Endothelial cell of umbilical vein (primary cell): ENCODE data around the gene PSORS1C1. TPM values are rescaled to one million over a fixed set of nuclear protein-coding genes. Genes with fewer than 3 reads are reported as not detected.

Experiments used
- BruUV-seq: library from RNA; stranded (reverse); fragments of 400-500 nt; replicated peaks from 2 replicates; lab custom pipeline; 2021; lab: Mats Ljungman, UMichigan
- CTCF ChIA-PET: fragments of 300-600, 350-600 bp; sonication (Branson Sonifier 250); formaldehyde crosslinking; loops from one replicate; lab custom pipeline; 2021; ENCODE audit warnings: antibody characterized with exemption, inconsistent platforms; lab: Charles Lee
- POLR2A ChIA-PET: fragments of 300-600, 350-600 bp; sonication (Branson Sonifier 250); formaldehyde crosslinking; loops from one replicate; lab custom pipeline; 2021; ENCODE audit warnings: antibody characterized with exemption, inconsistent platforms; lab: Charles Lee
- DNase-seq: peaks from one replicate; pipeline ENCODE4 v3.0.0-alpha.2; 2011; ENCODE audit warnings: low read depth, low spot score
- FAIRE-seq: peaks from 2 replicates; lab custom pipeline; 2011; peaks lifted over from hg19 to GRCh38; lab: Jason Lieb, UNC
- H2AFZ ChIP-seq: 2 replicates; pipeline ENCODE4 v1.6.0; 2012; ENCODE audit warnings: low read depth, low read length, control low read depth, inconsistent platforms
- H3K27ac ChIP-seq: 2 replicates; pipeline ENCODE4 v1.5.1; 2011; ENCODE audit warnings: low read depth, mild to moderate bottlenecking, control low read depth, low read length, moderate library complexity; ENCODE audit not compliant: insufficient read depth
- H3K27me3 ChIP-seq, 2 experiments: 2 replicates each; pipeline versions ENCODE4 v1.6.0 to v1.6.1; 2011; ENCODE audit warnings: low read length in 2 of 2, mixed read lengths in 1 of 2; ENCODE audit not compliant: control insufficient read depth in 2 of 2, insufficient read depth in 2 of 2
- H3K36me3 ChIP-seq, 2 experiments: 2 replicates in 1 of 2; 3 replicates in 1 of 2; pipeline ENCODE4 v1.5.1; 2011; ENCODE audit warnings: low read length in 2 of 2, mild to moderate bottlenecking in 1 of 2, moderate library complexity in 1 of 2; ENCODE audit not compliant: control insufficient read depth in 2 of 2, insufficient read depth in 2 of 2; ENCODE audit errors: extremely low read depth in 1 of 2
- H3K4me1 ChIP-seq: 3 replicates; pipeline ENCODE4 v1.5.1; 2011; ENCODE audit warnings: mild to moderate bottlenecking, low read length; ENCODE audit not compliant: control insufficient read depth, insufficient read depth; ENCODE audit errors: extremely low read depth
- H3K4me2 ChIP-seq: 2 replicates; pipeline ENCODE4 v1.6.1; 2011; ENCODE audit warnings: low read length, control low read depth, mixed read lengths; ENCODE audit not compliant: insufficient read depth
- H3K4me3 ChIP-seq, 3 experiments: fragments of 200-600 bp in 1 of 3; sonication (generic), shearing (Covaris generic) in 1 of 3; replicated peaks in 1 of 3; 2 replicates each; pipeline ENCODE4 v1.5.1; 2011 to 2016; ENCODE audit warnings: control low read depth in 3 of 3, low read length in 3 of 3, mild to moderate bottlenecking in 2 of 3, inconsistent platforms in 1 of 3, low read depth in 1 of 3, moderate library complexity in 1 of 3; ENCODE audit not compliant: insufficient read depth in 1 of 3
- H3K79me2 ChIP-seq: 2 replicates; pipeline ENCODE4 v1.6.0; 2012; ENCODE audit warnings: low read length, inconsistent platforms; ENCODE audit not compliant: control insufficient read depth, insufficient read depth
- H3K9ac ChIP-seq: replicated peaks from 2 replicates; pipeline ENCODE3; 2011; ENCODE audit warnings: low read length, control low read depth; ENCODE audit not compliant: insufficient read depth; ENCODE audit errors: extremely low read depth
- H3K9me1 ChIP-seq: replicated peaks from 3 replicates; pipeline ENCODE4 v1.6.0; 2011; ENCODE audit warnings: mild to moderate bottlenecking, low read length; ENCODE audit not compliant: control insufficient read depth, insufficient read depth; ENCODE audit errors: extremely low read depth
- H3K9me3 ChIP-seq: replicated peaks from 2 replicates; pipeline ENCODE4 v1.5.1; 2012; ENCODE audit warnings: low read length, inconsistent platforms; ENCODE audit not compliant: control insufficient read depth, insufficient read depth
- H4K20me1 ChIP-seq: replicated peaks from 2 replicates; pipeline ENCODE3; 2011; ENCODE audit warnings: mild to moderate bottlenecking, low read length; ENCODE audit not compliant: control insufficient read depth, insufficient read depth; ENCODE audit errors: extremely low read depth
- CTCF ChIP-seq, 2 donors: IDR thresholded peaks; 1 replicate in 1 of 2; 2 replicates in 1 of 2; pipeline ENCODE4 v1.5.1; 2011; ENCODE audit warnings: low read length in 2 of 2, mild to moderate bottlenecking in 2 of 2, moderate library complexity in 2 of 2, control low read depth in 1 of 2, inconsistent platforms in 1 of 2, low read depth in 1 of 2; ENCODE audit not compliant: insufficient read depth in 1 of 2; ENCODE audit errors: extremely low read depth in 1 of 2
- EZH2 ChIP-seq: IDR thresholded peaks from 2 replicates; pipeline ENCODE4 v1.6.1; 2012; ENCODE audit warnings: borderline replicate concordance, low read depth, mild to moderate bottlenecking, moderate library complexity, low read length, inconsistent platforms; ENCODE audit not compliant: severe bottlenecking
- FOS ChIP-seq: IDR thresholded peaks from 2 replicates; pipeline ENCODE4 v1.6.1; 2011; ENCODE audit warnings: mild to moderate bottlenecking, low read length, moderate library complexity, borderline replicate concordance; ENCODE audit not compliant: insufficient read depth
- GATA2 ChIP-seq: IDR thresholded peaks from 2 replicates; pipeline ENCODE4 v1.7.0; 2011; ENCODE audit warnings: low read depth, mild to moderate bottlenecking, moderate library complexity, mixed read lengths, low read length; ENCODE audit not compliant: insufficient read length, insufficient read depth
- JUN ChIP-seq: IDR thresholded peaks from 2 replicates; pipeline ENCODE4 v1.6.1; 2011; ENCODE audit warnings: borderline replicate concordance, low read depth; ENCODE audit not compliant: insufficient read length, insufficient read depth
- MAX ChIP-seq: IDR thresholded peaks from 2 replicates; pipeline ENCODE4 v1.6.1; 2011; ENCODE audit not compliant: insufficient read depth, insufficient read length
- MYC ChIP-seq: IDR thresholded peaks from one replicate; pipeline ENCODE4 v1.6.1; 2011; ENCODE audit warnings: mild to moderate bottlenecking, low read depth, low read length
- POLR2A ChIP-seq: IDR thresholded peaks from 2 replicates; pipeline ENCODE4 v1.6.1; 2012; ENCODE audit warnings: low read depth, mild to moderate bottlenecking, control low read depth, low read length
- POLR2AphosphoS5 ChIP-seq: IDR thresholded peaks from 2 replicates; pipeline ENCODE4 v1.6.1; 2012; ENCODE audit warnings: low read depth, mild to moderate bottlenecking, control low read depth, low read length, moderate library complexity; ENCODE audit not compliant: insufficient read depth
- dilution Hi-C: fragments of 300-500 bp; cut with MboI; formaldehyde crosslinking; loops from one replicate; pipeline ENCODE4 v1.15.0; 2019; ENCODE audit warnings: low sequenced_read_pairs; ENCODE audit not compliant: extremely low pct_ligation_motif_present
- intact Hi-C: fragments of 100-400 bp; cut with micrococcal nuclease; formaldehyde crosslinking; loops from one replicate; pipeline ENCODE4 v1.10.0; 2022
- polyA plus RNA-seq, 4 experiments: library from polyadenylated mRNA; depleted of rRNA in 3 of 4; stranded (reverse) in 3 of 4; unstranded in 1 of 4; fragments of >200 nt; gene quantifications; 2 replicates each; pipeline versions ENCODE4 v1.2.1 to v1.2.3, GENCODE V29; 2011 to 2012; ENCODE audit warnings: missing spikeins in 1 of 4
- total RNA-seq: library from RNA; stranded (reverse); gene quantifications from 2 replicates; pipeline ENCODE4 v1.2.3, GENCODE V29; 2021

The PSORS1C1 gene
- total and polyA plus RNA-seq, 2 donors (not counting 3 experiments of a cell fraction or from before 2014, with no cell fraction given), result 1.1 to 13.2 TPM

- no peaks in the 10 kb centered on the region for H3K79me2 ChIP-seq
- CTCF ChIA-PET, result interaction anchor here (0.7 kb wide), 1 partner anchor 394 kb away, joined by 3 read pairs; no protein-coding TSS in a partner anchor
- DNase-seq (no peak), FAIRE-seq (no peak)
- H3K9me1 ChIP-seq, result no peaks in the 10 kb centered on the region
- H3K9me3 ChIP-seq, result no peaks in the 10 kb centered on the region
- POLR2A ChIA-PET, result no interaction called here
- no TSS peak for BruUV-seq
- H3K27me3 ChIP-seq, result no peaks in the 10 kb centered on the region
- no peaks in the 10 kb centered on the region for H3K36me3 ChIP-seq
- H3K4me3 ChIP-seq, result no peak overlapping the region
- TF ChIP-seq MYC, result no peak
- no peak for TF ChIP-seq POLR2A
- no peak for TF ChIP-seq GATA2
- TF ChIP-seq CTCF (IDR thresholded peaks at IDR 0.05; ENCODE audit: extremely low read depth in 1 of 2, insufficient read depth in 1 of 2, low read depth in 1 of 2, low read length in 2 of 2), result no peak
- no peak for TF ChIP-seq EZH2
- TF ChIP-seq POLR2AphosphoS5, result no peak
- TF ChIP-seq JUN, result no peak
- TF ChIP-seq FOS, result no peak
- TF ChIP-seq MAX, result no peak
- intact Hi-C loops, result no loop called here
- no peak overlapping the region for H3K4me2 ChIP-seq
- H3K4me1 ChIP-seq, result peaks cover 10% of the 10 kb centered on the region
- no peaks in the 10 kb centered on the region for H4K20me1 ChIP-seq
- no peak overlapping the region for H2AFZ ChIP-seq
- H3K9ac ChIP-seq, result no peak overlapping the region
- no peak overlapping the region for H3K27ac ChIP-seq
- dilution Hi-C loops, result no loop called here
These were observed 39.1 kb upstream of the PSORS1C1 start for GRCh38 chr6:31075528-31075927.
